Measurements from ENCODE around the gene NEU2.

The NEU2 gene

GRCh38 chr2:233075966-233076339 lies 43.5 kb downstream of the NEU2 start:
- H3K9ac ChIP-seq (ENCODE audit: low read depth in 1 of 2, low read length in 2 of 2): peak overlapping the region in 1 of 2 donors; percentile 15
- H3K27ac ChIP-seq (ENCODE audit: low read depth in 2 of 2, low read length in 2 of 2): peak overlapping the region; percentile 50 to 75

GRCh38 chr2:233076749-233077148 lies 44.3 kb downstream of the NEU2 start:
- Histone ChIP-seq H3K27me3 (ENCODE audit: control insufficient read depth in 2 of 2, insufficient read depth in 2 of 2, low read length in 2 of 2) (no peaks in the 10 kb centered on the region), H3K27ac (ENCODE audit: low read depth in 2 of 2, low read length in 2 of 2) (peak overlapping the region in 1 of 2 donors; percentile 75), H3K4me1 (ENCODE audit: control insufficient read depth in 2 of 2, insufficient read depth in 2 of 2, low read length in 2 of 2) (peaks cover 14 to 33% of the 10 kb centered on the region in 2 donors)

More at GRCh38 chr2:233075966-233076339, 43.5 kb downstream of the NEU2 start:
- peak overlapping the region in 1 of 2 donors; percentile 10 for H3K4me3 ChIP-seq (ENCODE audit: low read length in 2 of 2)
- H3K9me3 ChIP-seq (ENCODE audit: control insufficient read depth in 2 of 2, low read length in 2 of 2): peaks cover 0 to 4% of the 10 kb centered on the region in 2 donors
- H3K4me1 ChIP-seq (ENCODE audit: control insufficient read depth in 2 of 2, insufficient read depth in 2 of 2, low read length in 2 of 2): peaks cover 14 to 27% of the 10 kb centered on the region in 2 donors
- H3K27me3 ChIP-seq (ENCODE audit: control insufficient read depth in 2 of 2, insufficient read depth in 2 of 2, low read length in 2 of 2): no peaks in the 10 kb centered on the region
- peaks cover 0 to 3% of the 10 kb centered on the region in 2 donors for H3K36me3 ChIP-seq (ENCODE audit: control insufficient read depth in 2 of 2, insufficient read depth in 2 of 2, low read length in 2 of 2)

DNA sequence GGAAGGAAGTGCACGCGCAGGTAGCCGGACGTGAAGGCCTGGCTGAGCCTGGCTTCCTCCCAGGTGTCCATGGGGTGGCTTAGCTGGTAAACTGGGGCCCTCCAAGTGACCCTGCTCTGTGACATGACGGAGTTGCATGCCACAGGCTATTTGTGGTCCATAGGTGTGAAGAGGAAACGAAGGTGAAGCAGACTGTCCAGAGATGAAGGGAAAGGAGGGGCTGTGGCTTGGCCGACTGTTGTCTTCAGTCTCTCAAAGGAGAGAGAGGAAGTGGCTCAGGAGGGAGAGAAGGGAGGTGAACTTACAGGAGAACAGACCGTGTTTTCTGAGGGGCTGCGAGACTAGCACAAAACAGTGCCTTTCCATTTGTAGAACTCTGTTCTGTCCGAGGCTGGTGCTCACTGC lies 47.0 kb downstream of the NEU2 start:
- Histone ChIP-seq H3K4me1 (ENCODE audit: control insufficient read depth in 2 of 2, insufficient read depth in 2 of 2, low read length in 2 of 2) (peaks cover 25 to 48% of the 10 kb centered on the region in 2 donors), H3K4me3 (ENCODE audit: low read length in 2 of 2) (peak overlapping the region in 1 of 2 donors; percentile 13), H3K36me3 (ENCODE audit: control insufficient read depth in 2 of 2, insufficient read depth in 2 of 2, low read length in 2 of 2) (peaks cover 0 to 3% of the 10 kb centered on the region in 2 donors), H3K27ac (ENCODE audit: low read depth in 2 of 2, low read length in 2 of 2) (peak overlapping the region; percentile 49 to 71), H3K27me3 (ENCODE audit: control insufficient read depth in 2 of 2, insufficient read depth in 2 of 2, low read length in 2 of 2) (no peaks in the 10 kb centered on the region), H3K9ac (ENCODE audit: low read depth in 1 of 2, low read length in 2 of 2) (no peak overlapping the region), H3K9me3 (ENCODE audit: control insufficient read depth in 2 of 2, low read length in 2 of 2) (no peaks in the 10 kb centered on the region)

More at GRCh38 chr2:233076749-233077148, 44.3 kb downstream of the NEU2 start:
- H3K9me3 ChIP-seq (ENCODE audit: control insufficient read depth in 2 of 2, low read length in 2 of 2): peaks cover 0 to 3% of the 10 kb centered on the region in 2 donors
- H3K36me3 ChIP-seq (ENCODE audit: control insufficient read depth in 2 of 2, insufficient read depth in 2 of 2, low read length in 2 of 2): peaks cover 0 to 3% of the 10 kb centered on the region in 2 donors
- H3K4me3 ChIP-seq (ENCODE audit: low read length in 2 of 2): no peak overlapping the region
- no peak overlapping the region for H3K9ac ChIP-seq (ENCODE audit: low read depth in 1 of 2, low read length in 2 of 2)

DNA sequence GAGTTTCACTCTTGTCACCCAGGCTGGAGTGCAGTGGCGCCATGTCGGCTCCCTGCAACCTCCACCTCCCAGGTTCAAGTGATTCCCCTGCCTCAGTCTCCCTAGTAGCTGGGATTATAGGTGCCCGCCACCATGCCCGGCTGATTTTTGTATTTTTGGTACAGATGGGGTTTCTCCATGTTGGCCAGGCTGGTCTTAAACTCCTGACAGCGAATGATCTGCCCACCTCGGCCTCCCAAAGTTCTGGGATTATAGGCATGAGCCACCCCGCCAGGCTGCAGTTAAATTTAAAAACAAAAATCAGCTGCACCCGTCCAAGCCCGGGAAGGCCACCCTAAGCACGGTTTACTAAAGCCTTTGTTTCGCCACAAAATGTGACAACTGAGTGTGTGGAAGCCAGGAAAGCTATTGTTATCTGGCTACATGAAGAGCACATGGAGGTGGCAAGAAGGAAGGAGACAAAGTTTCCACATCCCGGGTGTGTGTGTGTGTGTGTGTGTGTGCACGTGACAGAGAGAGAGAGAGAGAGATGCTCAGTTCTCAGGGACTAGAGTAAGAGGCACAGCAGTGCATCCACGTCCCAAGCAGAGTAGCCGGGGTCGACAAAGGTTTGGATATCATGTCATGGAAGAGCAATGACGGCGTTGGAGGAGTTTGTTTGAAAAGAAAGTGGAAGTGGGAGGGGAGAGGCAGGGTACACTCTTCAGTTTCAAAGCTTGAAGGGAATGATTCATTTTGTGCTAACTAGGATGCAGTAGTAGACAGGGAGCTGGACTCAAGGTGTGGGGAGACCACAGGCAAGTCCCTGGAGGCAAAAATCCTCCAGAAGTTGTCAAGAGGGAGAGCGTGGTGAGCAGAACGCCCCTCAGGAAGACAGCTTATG lies 47.7 kb downstream of the NEU2 start:
- Histone ChIP-seq H3K9me3 (ENCODE audit: control insufficient read depth in 2 of 2, low read length in 2 of 2) (no peaks in the 10 kb centered on the region), H3K36me3 (ENCODE audit: control insufficient read depth in 2 of 2, insufficient read depth in 2 of 2, low read length in 2 of 2) (peaks cover 0 to 3% of the 10 kb centered on the region in 2 donors), H3K4me3 (ENCODE audit: low read length in 2 of 2) (peak overlapping the region in 1 of 2 donors; percentile 3), H3K27ac (ENCODE audit: low read depth in 2 of 2, low read length in 2 of 2) (peak overlapping the region in 1 of 2 donors; percentile 79), H3K9ac (ENCODE audit: low read depth in 1 of 2, low read length in 2 of 2) (peak overlapping the region in 1 of 2 donors; percentile 32), H3K4me1 (ENCODE audit: control insufficient read depth in 2 of 2, insufficient read depth in 2 of 2, low read length in 2 of 2) (peaks cover 25 to 43% of the 10 kb centered on the region in 2 donors), H3K27me3 (ENCODE audit: control insufficient read depth in 2 of 2, insufficient read depth in 2 of 2, low read length in 2 of 2) (no peaks in the 10 kb centered on the region)

DNA sequence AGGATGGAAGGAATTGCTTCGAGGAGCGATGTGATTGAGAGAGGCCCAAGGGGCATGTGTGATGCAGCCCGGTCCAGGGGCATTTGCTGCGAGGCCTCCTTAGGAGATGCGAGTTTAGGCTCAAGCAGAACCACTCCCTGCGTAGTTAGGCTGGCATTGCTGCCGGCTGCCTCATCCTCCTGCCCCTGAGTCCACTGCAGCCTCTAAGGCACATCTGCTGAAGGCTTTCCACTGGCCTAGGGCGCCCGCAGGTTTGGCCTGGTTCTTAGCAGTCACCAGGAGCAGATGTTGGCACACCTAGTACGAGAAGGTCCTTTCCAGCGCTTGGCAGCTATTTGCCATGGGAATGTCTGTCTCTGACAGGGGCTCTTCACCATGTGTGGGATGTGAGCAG lies 48.4 kb downstream of the NEU2 start:
- H3K9me3 ChIP-seq (ENCODE audit: control insufficient read depth in 2 of 2, low read length in 2 of 2): no peaks in the 10 kb centered on the region
- peak overlapping the region in 1 of 2 donors; percentile 79 for H3K27ac ChIP-seq (ENCODE audit: low read depth in 2 of 2, low read length in 2 of 2)
- H3K36me3 ChIP-seq (ENCODE audit: control insufficient read depth in 2 of 2, insufficient read depth in 2 of 2, low read length in 2 of 2): peaks cover 0 to 3% of the 10 kb centered on the region in 2 donors
- no peak overlapping the region for H3K9ac ChIP-seq (ENCODE audit: low read depth in 1 of 2, low read length in 2 of 2)
- no peaks in the 10 kb centered on the region for H3K27me3 ChIP-seq (ENCODE audit: control insufficient read depth in 2 of 2, insufficient read depth in 2 of 2, low read length in 2 of 2)
- H3K4me1 ChIP-seq (ENCODE audit: control insufficient read depth in 2 of 2, insufficient read depth in 2 of 2, low read length in 2 of 2): peaks cover 20 to 37% of the 10 kb centered on the region in 2 donors
- peak overlapping the region in 1 of 2 donors; percentile 3 for H3K4me3 ChIP-seq (ENCODE audit: low read length in 2 of 2)

GRCh38 chr2:233081232-233081730 lies 48.8 kb downstream of the NEU2 start:
- Histone ChIP-seq H3K27me3 (ENCODE audit: control insufficient read depth in 2 of 2, insufficient read depth in 2 of 2, low read length in 2 of 2) (no peaks in the 10 kb centered on the region), H3K4me1 (ENCODE audit: control insufficient read depth in 2 of 2, insufficient read depth in 2 of 2, low read length in 2 of 2) (peaks cover 16 to 33% of the 10 kb centered on the region in 2 donors), H3K36me3 (ENCODE audit: control insufficient read depth in 2 of 2, insufficient read depth in 2 of 2, low read length in 2 of 2) (peaks cover 0 to 3% of the 10 kb centered on the region in 2 donors), H3K9ac (ENCODE audit: low read depth in 1 of 2, low read length in 2 of 2) (no peak overlapping the region), H3K27ac (ENCODE audit: low read depth in 2 of 2, low read length in 2 of 2) (peak overlapping the region; percentile 76 to 79), H3K9me3 (ENCODE audit: control insufficient read depth in 2 of 2, low read length in 2 of 2) (no peaks in the 10 kb centered on the region), H3K4me3 (ENCODE audit: low read length in 2 of 2) (no peak overlapping the region)

GRCh38 chr2:233081731-233082221 lies 49.3 kb downstream of the NEU2 start:
- peak overlapping the region; percentile 76 to 79 for H3K27ac ChIP-seq (ENCODE audit: low read depth in 2 of 2, low read length in 2 of 2)
- no peak overlapping the region for H3K9ac ChIP-seq (ENCODE audit: low read depth in 1 of 2, low read length in 2 of 2)
- H3K36me3 ChIP-seq (ENCODE audit: control insufficient read depth in 2 of 2, insufficient read depth in 2 of 2, low read length in 2 of 2): peaks cover 0 to 3% of the 10 kb centered on the region in 2 donors
- H3K9me3 ChIP-seq (ENCODE audit: control insufficient read depth in 2 of 2, low read length in 2 of 2): no peaks in the 10 kb centered on the region
- H3K27me3 ChIP-seq (ENCODE audit: control insufficient read depth in 2 of 2, insufficient read depth in 2 of 2, low read length in 2 of 2): no peaks in the 10 kb centered on the region
- H3K4me3 ChIP-seq (ENCODE audit: low read length in 2 of 2): no peak overlapping the region
- peaks cover 16 to 29% of the 10 kb centered on the region in 2 donors for H3K4me1 ChIP-seq (ENCODE audit: control insufficient read depth in 2 of 2, insufficient read depth in 2 of 2, low read length in 2 of 2)

DNA sequence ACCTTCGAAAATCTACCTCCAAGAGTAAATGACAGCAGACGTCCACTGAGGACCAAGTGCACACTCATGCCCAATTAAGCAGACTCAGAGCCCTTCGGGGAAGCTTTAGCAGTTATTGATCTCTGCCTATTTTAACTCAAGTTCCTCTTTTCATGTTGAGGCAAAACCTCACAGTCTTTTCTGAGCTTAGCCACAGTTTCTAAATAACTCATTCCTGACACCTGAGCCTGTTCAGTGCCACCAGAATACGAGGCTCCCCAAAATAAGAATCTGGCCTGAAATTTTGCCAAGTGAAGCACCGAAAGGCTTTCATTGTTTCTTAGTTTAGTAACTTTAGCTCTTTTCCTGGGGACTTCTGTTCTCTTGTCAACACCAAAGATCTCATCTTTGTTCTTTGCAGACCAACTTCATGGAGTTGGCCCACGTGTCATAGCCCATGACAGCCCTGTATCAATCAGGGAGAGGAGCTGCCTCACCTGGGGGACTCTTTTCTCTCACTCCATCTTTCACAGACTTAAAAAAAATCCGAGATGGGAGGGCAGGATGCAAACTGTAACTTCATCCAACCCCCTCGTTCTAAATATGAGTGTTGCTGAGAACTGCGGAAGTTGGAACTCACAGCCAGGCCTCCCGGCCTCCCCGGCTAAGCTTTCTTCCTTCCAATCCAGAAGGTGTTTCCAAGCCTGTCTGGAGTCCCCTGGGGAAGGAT lies 49.9 kb downstream of the NEU2 start:
- Histone ChIP-seq H3K4me1 (ENCODE audit: control insufficient read depth in 2 of 2, insufficient read depth in 2 of 2, low read length in 2 of 2) (peaks cover 17 to 29% of the 10 kb centered on the region in 2 donors), H3K27ac (ENCODE audit: low read depth in 2 of 2, low read length in 2 of 2) (peak overlapping the region; percentile 76 to 79)

DNA sequence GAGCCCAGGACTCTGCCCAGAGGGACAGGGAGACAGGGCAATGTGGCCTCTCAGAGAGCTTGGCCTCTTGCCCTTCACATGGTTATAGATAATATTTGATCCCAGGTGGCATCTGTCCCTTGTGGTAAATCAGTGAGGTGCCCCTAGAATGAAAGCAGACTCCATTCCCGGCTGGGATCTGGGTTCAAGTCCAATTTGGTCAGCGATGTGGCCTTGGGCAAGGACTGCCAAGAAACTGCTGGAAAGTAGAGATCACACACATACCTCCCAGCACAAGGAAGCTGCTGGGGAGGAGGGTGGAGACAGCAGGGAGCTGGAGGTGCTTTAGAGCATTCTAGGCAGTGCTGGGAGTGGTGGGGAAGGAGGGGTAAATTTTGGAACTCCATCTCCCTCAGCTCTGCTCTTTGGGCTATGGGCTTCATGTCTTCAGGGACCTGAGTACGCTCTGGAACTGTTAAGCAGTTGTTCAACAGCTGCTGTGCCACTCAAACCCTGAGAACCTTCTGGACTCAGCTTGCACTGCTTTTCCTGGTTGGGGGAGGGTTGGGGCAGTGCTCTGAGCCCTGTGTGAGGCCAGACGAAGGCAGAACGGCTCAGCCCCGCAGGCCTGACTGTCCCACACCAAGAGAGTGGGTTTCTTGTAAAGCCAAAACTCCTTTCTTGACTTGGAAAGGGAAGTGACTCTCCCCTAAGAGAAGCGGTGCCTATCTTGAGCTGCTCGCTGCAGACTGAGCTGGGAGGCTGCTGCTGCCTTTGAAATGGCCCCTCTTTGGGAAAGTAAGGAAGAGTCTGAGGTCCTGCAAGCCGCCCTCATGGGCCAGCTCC lies 50.7 kb downstream of the NEU2 start:
- Histone ChIP-seq H3K4me1 (ENCODE audit: control insufficient read depth in 2 of 2, insufficient read depth in 2 of 2, low read length in 2 of 2) (peaks cover 17 to 29% of the 10 kb centered on the region in 2 donors), H3K9me3 (ENCODE audit: control insufficient read depth in 2 of 2, low read length in 2 of 2) (no peaks in the 10 kb centered on the region), H3K27ac (ENCODE audit: low read depth in 2 of 2, low read length in 2 of 2) (peak overlapping the region; percentile 76 to 79), H3K36me3 (ENCODE audit: control insufficient read depth in 2 of 2, insufficient read depth in 2 of 2, low read length in 2 of 2) (peaks cover 0 to 3% of the 10 kb centered on the region in 2 donors), H3K4me3 (ENCODE audit: low read length in 2 of 2) (no peak overlapping the region), H3K27me3 (ENCODE audit: control insufficient read depth in 2 of 2, insufficient read depth in 2 of 2, low read length in 2 of 2) (no peaks in the 10 kb centered on the region), H3K9ac (ENCODE audit: low read depth in 1 of 2, low read length in 2 of 2) (peak overlapping the region; percentile 5 to 27)

More for the DNA sequence above, 49.9 kb downstream of the NEU2 start:
- no peaks in the 10 kb centered on the region for H3K9me3 ChIP-seq (ENCODE audit: control insufficient read depth in 2 of 2, low read length in 2 of 2)
- peaks cover 0 to 3% of the 10 kb centered on the region in 2 donors for H3K36me3 ChIP-seq (ENCODE audit: control insufficient read depth in 2 of 2, insufficient read depth in 2 of 2, low read length in 2 of 2)
- H3K4me3 ChIP-seq (ENCODE audit: low read length in 2 of 2): no peak overlapping the region
- H3K27me3 ChIP-seq (ENCODE audit: control insufficient read depth in 2 of 2, insufficient read depth in 2 of 2, low read length in 2 of 2): no peaks in the 10 kb centered on the region
- no peak overlapping the region for H3K9ac ChIP-seq (ENCODE audit: low read depth in 1 of 2, low read length in 2 of 2)
